ENCODE results near the gene TRIM2. TPM values are rescaled to one million over a fixed set of nuclear protein-coding genes. Genes with fewer than 3 reads are reported as not detected.

The TRIM2 gene
- total RNA-seq, 2 donors from 2014 or later, result 54.5 to 70.4 TPM

GRCh38 chr4:153366486-153366885 is 162.2 kb downstream of the TRIM2 start:
- Histone ChIP-seq H3K4me3 (no peak overlapping the region), H3K27me3 (replicated peaks; ENCODE audit: insufficient read depth) (no peaks in the 10 kb centered on the region), H3K27ac (no peak overlapping the region), H3K36me3 (no peaks in the 10 kb centered on the region), H3K9me3 (no peaks in the 10 kb centered on the region), H3K4me1 (replicated peaks) (no peaks in the 10 kb centered on the region)
- WGBS, result 85% methylated on average over 1 of the region's 1 CpG
- intact Hi-C loops (cut with DNase I), result no loop called here
- TF ChIP-seq POLR2A (IDR thresholded peaks at IDR 0.05) (no peak), CTCF (IDR thresholded peaks at IDR 0.05) (no peak), POLR2AphosphoS5 (IDR thresholded peaks at IDR 0.05) (no peak)
- no peak for DNase-seq (ENCODE audit: low spot score)

- Histone ChIP-seq H3K36me3 (no peaks in the 10 kb centered on the region), H3K4me1 (replicated peaks) (no peaks in the 10 kb centered on the region), H3K27ac (no peak overlapping the region), H3K27me3 (replicated peaks; ENCODE audit: insufficient read depth) (no peaks in the 10 kb centered on the region), H3K4me3 (no peak overlapping the region), H3K9me3 (no peaks in the 10 kb centered on the region)
- no peak for DNase-seq (ENCODE audit: low spot score)
- 90% methylated on average over 1 of the region's 1 CpG for WGBS
- no peak for TF ChIP-seq CTCF (IDR thresholded peaks at IDR 0.05)
- no peak for TF ChIP-seq POLR2AphosphoS5 (IDR thresholded peaks at IDR 0.05)
- TF ChIP-seq POLR2A (IDR thresholded peaks at IDR 0.05), result no peak
- intact Hi-C loops (cut with DNase I), result no loop called here
Measured at GRCh38 chr4:153367092-153367491, 162.8 kb downstream of the TRIM2 start.

- DNase-seq (ENCODE audit: low spot score), result no peak
- Histone ChIP-seq H3K9me3 (no peaks in the 10 kb centered on the region), H3K27ac (no peak overlapping the region), H3K4me3 (no peak overlapping the region), H3K4me1 (replicated peaks) (no peaks in the 10 kb centered on the region), H3K36me3 (no peaks in the 10 kb centered on the region), H3K27me3 (replicated peaks; ENCODE audit: insufficient read depth) (no peaks in the 10 kb centered on the region)
- WGBS, result 83% methylated on average over 1 of the region's 1 CpG
- intact Hi-C loops (cut with DNase I), result no loop called here
- TF ChIP-seq POLR2AphosphoS5 (IDR thresholded peaks at IDR 0.05) (no peak), CTCF (IDR thresholded peaks at IDR 0.05) (no peak)
Measured at GRCh38 chr4:153369021-153369420, 164.8 kb downstream of the TRIM2 start.

- no peaks in the 10 kb centered on the region for H3K4me1 ChIP-seq (replicated peaks)
- 93% methylated on average over 6 of the region's 6 CpGs for WGBS
- TF ChIP-seq POLR2AphosphoS5 (IDR thresholded peaks at IDR 0.05) (no peak), POLR2A (IDR thresholded peaks at IDR 0.05) (no peak)
- intact Hi-C loops (cut with DNase I), result no loop called here
- no peak overlapping the region for H3K27ac ChIP-seq
- H3K36me3 ChIP-seq, result no peaks in the 10 kb centered on the region
- H3K4me3 ChIP-seq, result no peak overlapping the region
- no peaks in the 10 kb centered on the region for H3K9me3 ChIP-seq
- H3K27me3 ChIP-seq (replicated peaks; ENCODE audit: insufficient read depth), result no peaks in the 10 kb centered on the region
- DNase-seq (ENCODE audit: low spot score), result no peak
Measured at GRCh38 chr4:153371701-153372234, 167.5 kb downstream of the TRIM2 start.

- Histone ChIP-seq H3K4me1 (replicated peaks) (no peaks in the 10 kb centered on the region), H3K27me3 (replicated peaks; ENCODE audit: insufficient read depth) (no peaks in the 10 kb centered on the region), H3K4me3 (no peak overlapping the region), H3K36me3 (no peaks in the 10 kb centered on the region), H3K27ac (no peak overlapping the region), H3K9me3 (no peaks in the 10 kb centered on the region)
- no peak for DNase-seq (ENCODE audit: low spot score)
- TF ChIP-seq POLR2A (IDR thresholded peaks at IDR 0.05), result no peak
- 75% methylated on average over 1 of the region's 1 CpG for WGBS
- intact Hi-C loops (cut with DNase I), result no loop called here
Measured at GRCh38 chr4:153372967-153373562, 168.8 kb downstream of the TRIM2 start.

GRCh38 chr4:153374442-153374841 is 170.2 kb downstream of the TRIM2 start:
- intact Hi-C loops (cut with DNase I), result no loop called here
- no peak overlapping the region for H3K27ac ChIP-seq
- no peaks in the 10 kb centered on the region for H3K36me3 ChIP-seq
- no peaks in the 10 kb centered on the region for H3K27me3 ChIP-seq (replicated peaks; ENCODE audit: insufficient read depth)
- no peaks in the 10 kb centered on the region for H3K4me1 ChIP-seq (replicated peaks)
- no peak for DNase-seq (ENCODE audit: low spot score)
- no peak overlapping the region for H3K4me3 ChIP-seq
- TF ChIP-seq CTCF (IDR thresholded peaks at IDR 0.05), result no peak
- TF ChIP-seq POLR2A (IDR thresholded peaks at IDR 0.05), result no peak
- no peak for TF ChIP-seq POLR2AphosphoS5 (IDR thresholded peaks at IDR 0.05)
- WGBS, result 75% methylated on average over 2 of the region's 2 CpGs
- no peaks in the 10 kb centered on the region for H3K9me3 ChIP-seq

Data from prostate gland (tissue), 2 donors.